Femur (tissue), 1 donor: ENCODE data around the gene COA6.

Experiments
- DNase-seq: peaks from one replicate; pipeline ENCODE4 v3.0.0-alpha.2; 2017

COA6 gene

DNA sequence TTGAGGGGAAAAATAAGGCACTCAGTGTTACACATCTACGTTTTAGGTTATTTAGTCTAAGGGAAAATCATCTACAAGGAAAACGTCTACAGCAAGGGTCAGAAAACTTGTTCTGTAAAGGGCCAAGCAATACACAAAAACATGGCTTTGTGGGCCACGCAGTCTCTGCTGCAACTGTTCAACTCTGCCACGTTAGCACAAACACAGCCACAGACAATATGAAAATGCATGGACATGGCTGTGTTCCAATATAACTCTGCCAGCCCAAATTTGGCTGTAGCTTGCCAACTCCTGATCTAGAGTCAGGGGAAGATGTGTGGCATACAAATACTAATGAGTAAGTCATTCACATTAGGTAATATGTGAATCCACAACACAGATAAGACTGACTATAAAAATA is 40.7 kb downstream of the COA6 start:
- DNase-seq = no peak

DNA sequence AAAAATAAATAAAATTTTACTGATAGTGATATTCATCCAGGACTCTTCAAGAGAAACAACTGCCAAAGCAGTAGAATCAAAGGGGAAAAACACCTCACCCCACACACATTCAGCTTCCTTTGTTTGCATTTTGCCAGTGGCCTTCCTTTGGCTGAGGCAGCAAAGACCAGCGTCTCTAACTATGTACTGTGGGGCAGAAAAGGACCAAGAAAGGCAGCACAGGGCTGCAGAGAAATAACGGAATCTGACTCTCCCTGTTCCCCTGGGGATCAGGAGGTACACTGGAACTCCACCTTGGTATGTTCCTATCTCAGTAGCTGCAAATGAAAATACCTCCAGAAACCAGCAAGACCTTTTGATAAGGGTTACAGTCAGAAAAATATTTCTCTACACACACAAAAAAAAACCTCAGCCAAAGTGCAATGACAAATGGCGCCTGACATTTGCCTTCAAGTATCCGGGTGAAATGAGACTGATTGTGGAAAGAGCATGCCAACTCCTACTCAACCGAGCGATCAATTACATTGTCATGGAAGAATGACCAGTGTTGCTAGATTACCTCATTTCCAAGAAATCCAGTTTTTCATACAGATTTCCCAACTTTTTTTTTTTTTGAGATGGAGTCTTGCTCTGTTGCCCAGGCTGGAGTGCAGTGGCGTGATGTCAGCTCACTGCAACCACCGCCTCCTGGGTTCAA is 54.8 kb downstream of the COA6 start:
- no peak for DNase-seq

GRCh38 chr1:234429434-234429806 is 56.2 kb downstream of the COA6 start:
- no peak for DNase-seq

DNA sequence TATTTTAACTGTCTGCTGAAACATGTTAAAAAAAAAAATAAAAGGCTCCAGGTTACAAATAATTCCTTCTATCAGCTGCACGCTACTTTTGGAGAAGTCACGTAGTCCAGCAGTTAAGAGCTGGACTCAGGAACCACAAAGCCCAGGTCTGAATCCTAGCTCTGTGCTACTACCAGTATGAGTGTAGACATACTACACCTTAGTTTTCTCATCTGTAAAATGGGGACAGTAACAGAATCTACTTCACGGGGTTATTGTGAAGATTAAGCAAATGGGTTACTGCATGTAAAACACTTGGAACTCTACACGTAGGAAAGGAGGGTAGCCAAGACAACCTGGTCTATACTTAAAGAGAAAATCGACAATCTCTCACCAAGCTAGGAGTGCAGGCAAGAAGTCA is 57.4 kb downstream of the COA6 start:
- no peak for DNase-seq

DNA sequence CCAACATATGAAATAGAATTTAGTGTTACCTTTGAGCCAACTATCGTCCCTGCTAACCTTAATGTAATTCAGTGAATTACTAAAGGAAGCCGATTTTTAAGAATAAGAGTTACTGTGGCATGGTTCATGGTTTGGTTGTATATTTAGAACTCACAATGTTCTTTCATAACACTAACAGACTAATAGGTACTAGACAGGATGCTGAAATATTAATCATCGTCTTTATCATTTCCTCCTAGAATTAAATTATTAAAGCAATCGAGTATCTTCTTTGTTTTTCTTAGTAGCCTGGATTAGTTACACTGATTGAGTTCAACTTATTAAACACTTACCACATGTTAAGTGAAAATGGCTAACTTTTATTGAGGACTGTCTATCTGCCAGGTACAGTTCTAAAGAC is 58.0 kb downstream of the COA6 start:
- no peak for DNase-seq

DNA sequence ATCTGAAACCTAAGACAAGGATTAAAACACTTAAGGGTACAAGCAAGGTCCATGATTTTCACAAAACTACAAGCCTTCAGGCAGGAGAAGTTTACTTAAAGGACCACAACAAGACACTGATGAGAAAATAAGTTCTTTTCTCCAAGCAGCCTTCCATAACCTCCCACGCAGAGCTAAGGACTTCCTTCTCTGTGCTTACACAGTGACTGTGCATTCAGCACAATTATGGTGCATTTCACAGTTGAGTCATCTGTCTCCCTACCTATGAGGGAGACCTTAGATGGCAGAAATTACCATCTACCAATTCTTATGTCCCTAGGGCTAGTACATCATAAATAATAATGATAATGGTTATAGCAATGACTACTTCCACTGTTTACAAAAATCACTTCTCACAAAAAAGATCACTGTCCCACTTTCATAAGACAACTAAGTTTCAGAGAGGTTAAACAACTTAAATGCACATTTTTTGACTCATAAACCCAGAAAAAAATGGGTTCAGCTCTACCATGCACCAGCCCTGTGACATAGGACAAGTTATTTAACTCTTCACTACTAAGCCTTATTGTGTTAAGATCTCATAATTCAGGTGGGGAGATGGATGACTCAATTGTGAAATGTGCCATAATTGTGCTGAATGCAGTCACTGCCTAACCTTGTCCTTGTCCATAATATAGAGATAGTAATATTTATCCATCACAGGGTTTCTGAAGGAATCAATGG is 60.5 kb downstream of the COA6 start:
- DNase-seq = no peak
